ENCODE results near the gene NEDD4L. TPM values are rescaled to one million over a fixed set of nuclear protein-coding genes. Genes with fewer than 3 reads are reported as not detected.

NEDD4L gene
- total and polyA plus RNA-seq, 2 donors (not counting 1 experiment from before 2014, with no cell fraction given) = 10.3 to 25.7 TPM

GRCh38 chr18:58392324-58393000 lies 348.4 kb downstream of the NEDD4L start:
- no peak overlapping the region for H2AFZ ChIP-seq (ENCODE audit: insufficient read depth, low read depth, low read length, poor library complexity, severe bottlenecking)
- H3K9me3 ChIP-seq (ENCODE audit: control extremely low read depth in 1 of 3, control insufficient read depth in 2 of 3, insufficient read depth in 1 of 3, low read length in 2 of 3) = no peaks in the 10 kb centered on the region
- no peaks in the 10 kb centered on the region for H3K4me1 Mint-ChIP-seq
- CTCF ChIA-PET = interaction anchor here (1.1 kb wide), 1 partner anchor 282 kb away, joined by 3 read pairs; no protein-coding TSS in a partner anchor
- H3K4me2 ChIP-seq (replicated peaks; ENCODE audit: low read depth, low read length, poor library complexity, severe bottlenecking) = no peak overlapping the region
- TF ChIP-seq, protein P1, sequence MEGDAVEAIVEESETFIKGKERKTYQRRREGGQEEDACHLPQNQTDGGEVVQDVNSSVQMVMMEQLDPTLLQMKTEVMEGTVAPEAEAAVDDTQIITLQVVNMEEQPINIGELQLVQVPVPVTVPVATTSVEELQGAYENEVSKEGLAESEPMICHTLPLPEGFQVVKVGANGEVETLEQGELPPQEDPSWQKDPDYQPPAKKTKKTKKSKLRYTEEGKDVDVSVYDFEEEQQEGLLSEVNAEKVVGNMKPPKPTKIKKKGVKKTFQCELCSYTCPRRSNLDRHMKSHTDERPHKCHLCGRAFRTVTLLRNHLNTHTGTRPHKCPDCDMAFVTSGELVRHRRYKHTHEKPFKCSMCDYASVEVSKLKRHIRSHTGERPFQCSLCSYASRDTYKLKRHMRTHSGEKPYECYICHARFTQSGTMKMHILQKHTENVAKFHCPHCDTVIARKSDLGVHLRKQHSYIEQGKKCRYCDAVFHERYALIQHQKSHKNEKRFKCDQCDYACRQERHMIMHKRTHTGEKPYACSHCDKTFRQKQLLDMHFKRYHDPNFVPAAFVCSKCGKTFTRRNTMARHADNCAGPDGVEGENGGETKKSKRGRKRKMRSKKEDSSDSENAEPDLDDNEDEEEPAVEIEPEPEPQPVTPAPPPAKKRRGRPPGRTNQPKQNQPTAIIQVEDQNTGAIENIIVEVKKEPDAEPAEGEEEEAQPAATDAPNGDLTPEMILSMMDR (IDR thresholded peaks at IDR 0.05) = no peak
- no peak for TF ChIP-seq EZH2 (IDR thresholded peaks at IDR 0.05; ENCODE audit: borderline replicate concordance, insufficient read depth, low read depth, low read length, poor library complexity, severe bottlenecking)
- 100% methylated on average over 5 of the region's 11 CpGs for WGBS (ENCODE audit: insufficient coverage)
- POLR2A ChIA-PET = no interaction called here
- H3K9ac ChIP-seq (ENCODE audit: low read length) = no peak overlapping the region
- H3K4me1 ChIP-seq (ENCODE audit: control insufficient read depth in 2 of 2, insufficient read depth in 2 of 2, low read length in 2 of 2) = no peaks in the 10 kb centered on the region
- intact Hi-C loops (cut with micrococcal nuclease) = no loop called here
- H3K36me3 ChIP-seq (replicated peaks in 1 of 2; ENCODE audit: control extremely low read depth in 1 of 2, control insufficient read depth in 1 of 2, extremely low read depth in 1 of 2, insufficient read depth in 2 of 2, low read length in 1 of 2) = peaks cover 0 to 7% of the 10 kb centered on the region in 2 experiments
- no peaks in the 10 kb centered on the region for H3K27me3 ChIP-seq (replicated peaks in 1 of 4; ENCODE audit: control extremely low read depth in 1 of 4, control insufficient read depth in 3 of 4, insufficient read depth in 4 of 4, low read length in 3 of 4)
- DNase-seq (no peak), ATAC-seq (ENCODE audit: low read depth) (no peak)
- H3K27me3 Mint-ChIP-seq = no peaks in the 10 kb centered on the region
- H3K27ac Mint-ChIP-seq = no peak overlapping the region
- no peaks in the 10 kb centered on the region for H3K9me3 Mint-ChIP-seq (ENCODE audit: insufficient read depth)
- H3K4me3 ChIP-seq (ENCODE audit: control extremely low read depth in 1 of 5, extremely low read depth in 1 of 5, insufficient read depth in 1 of 5, low read depth in 2 of 5, low read length in 4 of 5) = no peak overlapping the region
- H3K79me2 ChIP-seq (ENCODE audit: control insufficient read depth, insufficient read depth, low read length) = no peaks in the 10 kb centered on the region
- no peak overlapping the region for H3K27ac ChIP-seq (ENCODE audit: low read length in 2 of 2)
- no peak overlapping the region for H3K4me3 Mint-ChIP-seq
- no peaks in the 10 kb centered on the region for H4K20me1 ChIP-seq (ENCODE audit: control insufficient read depth, insufficient read depth, low read length, poor library complexity, severe bottlenecking)

DNA sequence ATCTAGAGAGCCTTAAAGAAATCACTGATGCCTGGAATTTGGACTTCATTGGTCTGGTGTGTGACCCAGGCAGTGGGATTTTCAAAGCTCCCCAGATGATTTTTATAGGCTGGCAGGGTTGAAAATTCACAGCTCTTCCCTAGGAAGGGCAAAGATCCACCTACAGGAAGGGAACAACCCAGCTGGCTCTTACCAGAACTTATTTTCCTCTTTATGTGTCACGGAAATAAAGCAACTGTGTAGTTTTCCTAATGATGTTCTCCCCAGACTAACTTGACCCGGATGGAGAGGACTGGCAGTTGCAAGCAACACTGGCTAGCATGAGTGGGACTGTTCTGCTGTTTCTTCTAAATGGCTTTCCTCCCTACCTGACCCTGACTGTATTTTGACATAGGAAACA lies 349.3 kb downstream of the NEDD4L start:
- no peak overlapping the region for H3K27ac Mint-ChIP-seq
- H3K27me3 Mint-ChIP-seq = no peaks in the 10 kb centered on the region
- TF ChIP-seq, protein P1 (IDR thresholded peaks at IDR 0.05) = no peak
- TF ChIP-seq EZH2 (IDR thresholded peaks at IDR 0.05; ENCODE audit: borderline replicate concordance, insufficient read depth, low read depth, low read length, poor library complexity, severe bottlenecking) = no peak
- POLR2A ChIA-PET = no interaction called here
- no peaks in the 10 kb centered on the region for H3K4me1 ChIP-seq (ENCODE audit: control insufficient read depth in 2 of 2, insufficient read depth in 2 of 2, low read length in 2 of 2)
- no peak overlapping the region for H3K4me3 Mint-ChIP-seq
- no peaks in the 10 kb centered on the region for H4K20me1 ChIP-seq (ENCODE audit: control insufficient read depth, insufficient read depth, low read length, poor library complexity, severe bottlenecking)
- no peak overlapping the region for H3K27ac ChIP-seq (ENCODE audit: low read length in 2 of 2)
- 100% methylated on average over 1 of the region's 2 CpGs for WGBS (ENCODE audit: insufficient coverage)
- peaks cover 0 to 7% of the 10 kb centered on the region in 2 experiments for H3K36me3 ChIP-seq (replicated peaks in 1 of 2; ENCODE audit: control extremely low read depth in 1 of 2, control insufficient read depth in 1 of 2, extremely low read depth in 1 of 2, insufficient read depth in 2 of 2, low read length in 1 of 2)
- no peak overlapping the region for H3K9ac ChIP-seq (ENCODE audit: low read length)
- no peaks in the 10 kb centered on the region for H3K9me3 ChIP-seq (ENCODE audit: control extremely low read depth in 1 of 3, control insufficient read depth in 2 of 3, insufficient read depth in 1 of 3, low read length in 2 of 3)
- no peak overlapping the region for H3K4me3 ChIP-seq (ENCODE audit: control extremely low read depth in 1 of 5, extremely low read depth in 1 of 5, insufficient read depth in 1 of 5, low read depth in 2 of 5, low read length in 4 of 5)
- ATAC-seq (ENCODE audit: low read depth) (no peak), DNase-seq (no peak)
- no peaks in the 10 kb centered on the region for H3K9me3 Mint-ChIP-seq (ENCODE audit: insufficient read depth)
- H3K4me1 Mint-ChIP-seq = no peaks in the 10 kb centered on the region
- no peaks in the 10 kb centered on the region for H3K27me3 ChIP-seq (replicated peaks in 1 of 4; ENCODE audit: control extremely low read depth in 1 of 4, control insufficient read depth in 3 of 4, insufficient read depth in 4 of 4, low read length in 3 of 4)
- H3K4me2 ChIP-seq (replicated peaks; ENCODE audit: low read depth, low read length, poor library complexity, severe bottlenecking) = no peak overlapping the region
- H2AFZ ChIP-seq (ENCODE audit: insufficient read depth, low read depth, low read length, poor library complexity, severe bottlenecking) = no peak overlapping the region
- no peaks in the 10 kb centered on the region for H3K79me2 ChIP-seq (ENCODE audit: control insufficient read depth, insufficient read depth, low read length)
- intact Hi-C loops (cut with micrococcal nuclease) = no loop called here
- CTCF ChIA-PET = interaction anchor here (1.1 kb wide), 1 partner anchor 283 kb away, joined by 3 read pairs; no protein-coding TSS in a partner anchor

Data from B cell (primary cell).